Activated naive CD4-positive, alpha-beta T cell treated with anti-CD3 and anti-CD28 coated beads, Interleukin-2, amount 50 U/mL, for 16 hours (primary cell): ENCODE results near the gene ARSG.
"Not testable (repeated sequence)": the region's sequence is repeated elsewhere in the genome, so short reads cannot be mapped to it uniquely, and the experiment has no call there.

Experiments used
- DNase-seq: peaks from one replicate; pipeline ENCODE4 v3.0.0-alpha.2; 2020

The ARSG gene

DNA sequence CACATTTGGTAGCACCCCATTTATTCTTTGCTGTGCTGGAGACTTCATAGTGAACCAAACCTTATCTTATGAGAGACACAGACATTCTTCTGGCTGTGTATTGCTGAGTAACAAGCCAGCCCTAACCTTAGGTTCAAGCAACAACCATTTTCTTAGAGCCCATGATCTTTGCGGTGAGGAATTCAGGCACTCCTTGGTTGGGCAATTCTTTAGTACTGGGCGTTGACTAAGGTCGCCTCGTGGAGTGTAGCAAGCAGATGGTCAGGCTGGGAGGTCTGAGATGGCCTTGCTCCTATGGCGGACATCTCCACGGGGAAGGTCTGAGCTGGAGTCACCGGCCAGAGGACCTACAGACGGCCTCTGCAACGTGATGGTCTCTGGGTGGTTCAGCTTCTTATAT lies 43.1 kb downstream of the ARSG start:
- DNase-seq = no peak

DNA sequence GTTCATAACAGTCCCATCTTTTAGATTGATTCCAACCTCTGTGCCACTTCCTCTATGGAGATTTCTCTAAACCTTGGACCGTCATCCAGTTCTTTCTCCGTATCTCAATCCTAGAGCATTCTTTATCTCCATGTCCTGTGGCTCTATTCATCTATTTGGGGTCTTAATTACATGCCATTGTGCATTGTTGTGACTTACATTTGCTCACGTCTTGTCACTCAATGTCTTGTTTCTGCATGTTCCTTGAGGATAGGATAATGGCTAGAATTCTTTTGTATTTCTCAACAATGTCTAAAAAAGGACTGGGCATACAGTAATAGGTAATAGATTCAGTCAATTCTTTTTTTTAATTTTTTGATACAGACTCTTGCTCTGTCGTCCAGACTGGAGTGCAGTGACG lies 50.2 kb downstream of the ARSG start:
- DNase-seq = no peak

DNA sequence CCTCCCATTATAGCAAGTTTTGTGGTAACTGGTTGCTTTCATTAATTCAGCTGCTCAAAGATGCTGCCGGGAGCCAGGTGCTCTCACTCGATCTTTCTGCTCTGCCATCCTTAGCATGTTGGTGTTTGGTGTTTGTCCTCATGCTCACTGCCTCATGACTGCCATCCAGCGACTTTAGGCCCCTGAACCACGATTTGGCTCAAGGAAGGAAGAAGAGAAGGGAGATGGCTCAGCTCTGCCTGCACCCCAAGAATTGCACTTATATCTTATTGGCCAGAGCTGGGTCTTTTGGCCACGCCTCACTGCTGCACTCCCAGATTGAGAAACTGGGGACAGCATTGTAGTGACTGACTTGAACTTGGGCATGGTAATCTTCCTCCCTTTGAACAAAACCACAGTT lies 52.7 kb downstream of the ARSG start:
- no peak for DNase-seq

DNA sequence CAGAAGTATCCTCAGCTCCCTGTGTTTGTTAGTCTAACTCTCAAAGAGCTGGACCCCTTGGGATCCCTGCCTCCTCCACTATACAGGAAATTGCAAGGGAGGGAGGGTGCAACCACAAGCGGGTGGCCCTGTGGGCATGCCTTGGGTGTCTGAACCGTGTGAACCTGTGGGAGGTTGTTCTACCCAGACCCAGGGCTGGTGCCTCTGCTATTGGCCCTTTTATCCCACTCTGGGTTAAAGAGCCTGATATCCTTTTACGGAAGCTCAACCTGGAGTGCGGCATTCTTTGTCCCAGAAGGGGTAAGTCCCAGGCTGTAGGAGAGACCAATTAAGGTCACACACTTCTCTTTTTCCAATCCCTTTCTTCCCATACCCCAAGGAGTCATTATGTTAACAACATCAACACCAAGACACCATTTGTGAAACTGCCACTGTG lies 53.4 kb downstream of the ARSG start:
- DNase-seq = peak; percentile 19

DNA sequence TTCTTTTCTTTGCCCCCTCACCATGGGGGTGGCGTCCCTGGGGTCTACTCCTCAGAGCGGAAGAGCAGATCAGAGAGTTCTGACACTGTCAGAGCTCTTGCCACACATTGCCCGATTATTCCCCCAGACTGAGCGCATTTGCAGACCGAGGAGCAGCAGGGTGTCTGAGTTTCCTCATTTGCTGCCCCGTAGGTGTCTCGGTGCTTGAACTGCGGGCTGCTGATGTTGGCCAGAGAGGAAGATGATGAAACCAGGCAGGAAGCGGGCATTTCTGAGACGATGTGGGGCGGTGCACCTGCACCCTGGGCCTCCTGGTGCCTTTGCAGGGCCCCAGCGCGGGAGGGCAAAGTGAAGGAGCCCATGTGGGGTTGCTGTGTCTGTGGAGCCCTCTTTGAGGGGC lies 55.2 kb downstream of the ARSG start:
- DNase-seq = peak; percentile 70

DNA sequence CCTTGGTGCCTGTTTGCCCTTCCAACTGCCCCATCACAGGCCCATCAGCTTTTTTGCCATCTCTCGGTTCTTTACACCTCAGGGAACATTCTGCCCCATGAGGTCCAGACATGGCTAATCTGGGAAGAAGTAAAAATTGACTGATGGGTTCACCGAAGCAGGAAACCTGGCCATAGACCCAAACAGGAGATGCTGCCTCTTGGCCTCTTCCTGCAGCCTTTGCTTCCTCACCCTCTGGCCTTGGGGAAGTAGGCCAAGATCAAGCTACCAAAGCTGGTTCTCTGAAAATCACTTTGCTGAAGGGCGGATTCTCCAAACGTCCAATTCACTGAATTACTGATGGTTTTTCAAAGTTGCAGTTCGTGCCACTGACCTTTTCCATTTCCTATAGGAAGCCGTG lies 56.1 kb downstream of the ARSG start:
- DNase-seq = no peak

DNA sequence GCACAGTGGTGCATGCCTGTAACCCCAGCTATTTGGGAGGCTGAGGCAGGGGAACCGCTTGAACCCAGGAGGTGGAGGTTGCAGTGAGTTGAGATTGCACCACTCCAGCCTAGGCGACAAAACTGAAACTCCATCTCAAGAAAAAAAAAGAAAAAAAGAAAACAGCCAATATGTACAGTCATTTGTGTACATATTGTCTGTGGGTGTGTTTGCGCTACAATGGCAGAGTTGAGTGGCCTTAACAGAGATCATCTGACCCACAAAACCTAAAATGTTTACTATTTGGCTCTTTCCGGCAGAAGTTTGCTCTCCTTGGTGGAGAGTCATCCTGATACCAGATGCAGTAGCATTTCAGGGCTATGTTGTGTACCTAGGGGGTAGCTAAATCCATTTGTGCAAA lies 57.9 kb downstream of the ARSG start:
- no peak for DNase-seq

DNA sequence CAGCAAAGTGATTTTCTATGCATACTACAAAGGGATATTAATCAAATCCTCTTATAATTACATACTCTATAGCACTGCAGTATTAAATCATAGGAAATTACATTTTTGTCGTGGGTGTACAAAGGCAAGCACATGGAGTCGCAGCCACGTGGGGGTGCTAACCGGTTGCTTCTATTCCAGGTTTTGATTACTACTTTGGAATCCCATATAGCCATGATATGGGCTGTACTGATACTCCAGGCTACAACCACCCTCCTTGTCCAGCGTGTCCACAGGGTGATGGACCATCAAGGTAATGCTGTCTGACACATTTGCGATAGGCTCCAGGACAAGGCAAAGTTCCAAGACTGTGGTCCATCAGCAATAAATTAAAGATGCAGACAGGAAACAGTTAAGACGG lies 60.1 kb downstream of the ARSG start:
- DNase-seq = no peak

DNA sequence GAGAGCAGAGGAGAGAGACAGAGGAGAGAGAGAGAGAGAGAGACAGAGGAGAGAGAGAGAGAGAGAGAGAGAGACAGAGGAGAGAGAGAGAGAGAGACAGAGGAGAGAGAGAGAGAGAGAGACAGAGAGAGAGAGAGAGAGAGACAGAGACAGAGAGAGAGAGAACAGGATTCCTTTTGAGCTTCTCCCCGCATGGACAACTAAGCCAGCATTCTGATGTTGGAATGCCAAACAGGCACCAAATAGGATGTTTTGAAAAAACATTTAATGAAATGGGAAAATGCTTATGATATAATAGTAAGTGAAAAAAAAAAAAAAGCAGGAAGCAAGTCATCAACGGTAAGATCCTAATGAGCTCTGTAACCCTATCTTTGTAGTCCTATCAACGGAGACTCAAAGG lies 60.7 kb downstream of the ARSG start:
- DNase-seq = no peak

DNA sequence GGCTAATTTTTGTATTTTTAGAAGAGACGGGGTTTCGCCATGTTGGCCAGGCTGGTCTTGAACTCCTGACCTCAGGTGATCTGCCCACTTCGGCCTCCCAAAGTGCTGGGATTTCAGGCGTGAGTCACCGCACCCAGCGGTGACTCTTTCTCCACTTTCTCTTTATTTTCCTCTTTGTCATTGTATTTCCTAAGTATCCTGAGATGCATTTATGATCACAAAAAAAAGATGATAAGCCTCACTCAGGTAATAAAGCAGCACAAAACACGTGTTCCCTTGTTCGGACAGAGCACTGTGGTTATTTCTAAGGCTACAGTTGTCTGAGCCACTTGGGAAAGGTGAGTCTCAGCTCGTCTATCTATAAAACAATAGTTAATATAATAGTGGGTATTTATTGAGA lies 61.4 kb downstream of the ARSG start:
- not testable (repeated sequence) for DNase-seq

DNA sequence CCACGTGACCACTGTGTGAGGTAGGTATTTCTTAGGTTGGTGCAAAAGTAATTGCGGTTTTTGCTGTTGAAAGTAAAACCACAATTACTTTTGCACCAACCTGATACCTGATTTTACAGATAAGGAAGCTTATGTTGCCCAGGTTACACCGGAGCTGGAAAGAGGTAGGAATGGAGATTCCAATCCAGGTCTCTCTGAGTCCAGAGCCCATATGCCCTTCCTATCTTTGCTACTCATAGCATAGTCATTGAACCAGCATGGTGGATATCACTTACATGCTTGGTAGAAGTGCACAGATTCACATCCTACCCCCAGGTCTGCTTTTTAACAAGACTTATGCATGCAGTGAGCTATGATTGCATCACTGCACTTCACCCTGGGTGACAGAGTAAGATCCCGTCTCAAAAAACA lies 61.8 kb downstream of the ARSG start:
- DNase-seq = no peak

DNA sequence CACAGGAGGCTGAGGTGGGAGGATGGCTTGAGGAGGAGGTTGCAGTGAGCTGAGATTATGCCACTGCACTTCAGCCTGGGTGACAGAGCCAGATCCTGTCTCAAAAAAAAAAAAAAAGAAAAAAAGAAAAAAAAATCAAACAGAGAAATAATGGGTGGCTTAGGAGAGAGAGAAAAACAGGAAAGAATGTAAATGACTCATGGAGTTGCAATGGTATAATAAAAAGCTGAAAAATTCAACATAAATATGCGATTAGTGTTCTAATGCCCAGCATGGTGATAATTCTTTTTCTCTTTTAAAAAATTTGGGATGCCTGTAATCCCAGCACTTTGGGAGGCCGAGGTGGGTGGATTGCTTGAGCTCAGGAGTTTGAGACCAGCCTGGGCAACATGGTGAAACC lies 63.0 kb downstream of the ARSG start:
- not testable (repeated sequence) for DNase-seq

DNA sequence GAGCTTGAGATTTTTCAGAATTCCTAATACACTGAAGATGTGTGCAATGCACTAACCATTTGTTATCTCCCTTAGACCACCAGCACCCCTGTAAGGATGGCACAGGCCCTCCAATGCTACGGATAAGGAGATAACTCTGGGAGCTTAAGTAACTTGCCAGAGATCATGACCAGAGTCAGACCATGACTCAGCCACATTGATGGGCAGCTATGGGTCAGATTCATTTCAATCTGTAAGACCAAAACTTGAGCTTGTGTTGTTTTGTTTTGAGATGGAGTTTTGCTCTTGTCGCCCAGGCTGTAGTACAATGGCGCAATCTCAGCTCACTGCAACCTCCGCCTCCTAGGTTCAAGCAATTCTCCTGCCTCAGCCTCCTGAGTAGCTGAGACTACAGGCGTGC lies 63.8 kb downstream of the ARSG start:
- not testable (repeated sequence) for DNase-seq

DNA sequence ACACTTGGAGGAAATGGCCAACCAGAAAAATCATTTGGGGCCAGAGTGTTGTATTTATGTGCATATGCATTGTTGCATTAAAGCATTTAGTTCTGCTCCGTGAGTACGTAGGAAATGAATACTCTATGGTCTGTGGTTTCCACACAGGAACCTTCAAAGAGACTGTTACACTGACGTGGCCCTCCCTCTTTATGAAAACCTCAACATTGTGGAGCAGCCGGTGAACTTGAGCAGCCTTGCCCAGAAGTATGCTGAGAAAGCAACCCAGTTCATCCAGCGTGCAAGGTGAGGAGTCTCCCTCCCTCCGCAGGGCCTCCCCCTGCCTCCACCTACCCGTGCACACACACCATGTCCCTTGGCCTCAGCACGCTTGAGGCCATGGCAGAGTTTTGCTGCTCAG lies 65.2 kb downstream of the ARSG start:
- DNase-seq = peak; percentile 41

DNA sequence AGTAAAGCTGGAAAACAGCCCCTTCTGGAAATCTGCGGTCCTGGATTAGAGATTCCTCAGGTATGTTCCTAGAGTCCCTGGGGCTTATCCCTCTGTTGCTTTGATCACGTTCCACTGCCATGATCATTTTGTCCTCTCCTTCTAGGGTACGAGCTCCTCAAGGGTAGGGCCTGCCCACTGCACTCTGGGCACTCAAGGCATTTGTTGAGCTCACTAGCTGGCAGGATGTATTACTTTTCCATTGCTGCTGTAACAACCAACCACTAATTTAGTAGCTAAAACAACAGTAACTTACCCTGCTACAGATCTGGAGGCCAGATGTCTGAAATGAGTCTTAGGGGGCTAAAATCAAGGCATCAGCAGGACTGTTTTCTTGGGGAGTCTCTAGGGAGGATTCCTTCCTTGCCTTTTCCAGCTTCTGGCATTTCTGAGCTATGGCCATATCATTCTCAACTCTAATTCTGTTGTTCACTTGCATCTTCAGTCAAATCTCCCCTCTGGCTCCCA lies 65.7 kb downstream of the ARSG start:
- no peak for DNase-seq

DNA sequence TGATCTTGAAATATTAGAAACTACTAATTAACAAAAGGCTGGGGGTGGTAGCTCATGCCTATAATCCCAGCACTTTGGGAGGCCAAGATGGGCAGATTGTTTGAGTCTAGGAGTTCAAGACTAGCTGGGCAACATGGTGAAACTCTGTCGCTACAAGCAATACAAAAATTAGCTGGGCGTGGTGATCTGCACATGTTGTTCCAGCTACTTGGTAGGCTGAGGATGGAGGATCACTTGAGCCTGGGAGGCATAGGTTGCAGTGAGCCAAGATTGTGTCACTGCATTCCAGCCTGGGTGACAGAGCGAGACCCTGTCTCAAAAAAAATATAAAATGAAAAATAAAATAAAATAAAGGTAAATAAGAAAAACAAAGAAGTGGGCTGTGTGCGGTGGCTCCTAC lies 66.6 kb downstream of the ARSG start:
- no peak for DNase-seq

DNA sequence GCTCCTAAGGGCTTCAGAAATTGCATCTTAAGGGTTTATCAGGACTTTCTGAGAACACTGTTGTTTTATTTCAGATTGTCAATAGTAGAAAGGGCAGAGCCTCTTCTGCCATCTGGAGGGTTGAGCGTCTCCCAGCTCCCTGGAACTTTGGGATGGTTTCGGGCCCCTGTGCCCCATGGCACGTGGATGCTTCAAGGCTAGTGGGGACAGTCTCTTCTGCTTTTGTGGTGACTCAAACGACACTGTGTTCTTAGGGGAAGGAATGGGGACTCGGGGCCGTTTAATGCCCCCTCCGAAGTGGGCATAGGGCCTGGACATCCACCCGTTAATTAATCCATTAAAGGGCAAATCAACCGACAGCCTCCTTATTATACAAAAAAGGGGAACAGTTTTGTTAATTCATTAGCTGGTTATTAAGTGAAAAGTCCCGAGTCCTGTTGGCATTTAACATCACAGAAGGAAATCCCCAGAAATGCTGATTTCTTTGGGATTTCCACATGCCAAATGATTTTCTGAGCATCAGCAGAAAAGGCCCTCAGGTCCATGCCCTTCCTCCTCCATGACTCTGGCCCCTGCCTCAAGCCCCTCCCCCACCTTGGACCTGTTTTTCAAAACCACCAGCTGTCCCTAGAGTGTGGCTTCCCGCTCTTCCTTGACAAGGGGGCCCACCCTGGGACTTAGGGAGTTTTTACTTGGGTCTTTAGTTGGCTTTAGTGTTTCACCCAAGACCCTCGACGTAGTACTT lies 68.7 kb downstream of the ARSG start:
- DNase-seq = no peak

DNA sequence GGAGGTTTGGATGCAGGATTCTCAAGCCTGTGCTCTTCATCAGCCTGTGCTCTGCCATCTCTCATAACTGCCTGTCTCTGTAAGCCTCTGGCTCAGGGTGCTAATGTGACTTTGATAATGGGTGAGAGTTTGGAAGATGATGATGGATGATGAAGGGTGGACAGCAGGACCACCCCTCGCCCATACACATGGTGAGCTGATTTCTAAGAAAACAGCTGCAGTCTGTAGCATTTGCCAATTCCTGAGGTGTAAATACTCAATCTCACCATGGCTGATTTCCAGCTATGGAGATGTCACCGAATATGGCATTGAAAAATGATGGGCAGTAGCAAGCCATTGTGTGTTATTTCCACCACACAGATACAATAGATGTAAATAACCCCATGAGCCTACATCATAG lies 74.2 kb downstream of the ARSG start:
- DNase-seq = no peak

DNA sequence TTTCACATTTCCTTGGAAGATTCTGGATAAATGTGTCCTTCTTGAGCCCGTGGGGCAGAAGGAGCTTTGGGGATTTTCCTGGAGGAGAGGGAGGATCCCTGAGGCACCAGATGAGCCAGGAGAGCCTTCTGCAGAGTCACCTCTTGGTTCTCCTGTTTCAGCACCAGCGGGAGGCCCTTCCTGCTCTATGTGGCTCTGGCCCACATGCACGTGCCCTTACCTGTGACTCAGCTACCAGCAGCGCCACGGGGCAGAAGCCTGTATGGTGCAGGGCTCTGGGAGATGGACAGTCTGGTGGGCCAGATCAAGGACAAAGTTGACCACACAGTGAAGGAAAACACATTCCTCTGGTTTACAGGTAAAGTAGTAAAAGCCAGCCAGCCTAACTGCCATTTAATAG lies 77.1 kb downstream of the ARSG start:
- no peak for DNase-seq

DNA sequence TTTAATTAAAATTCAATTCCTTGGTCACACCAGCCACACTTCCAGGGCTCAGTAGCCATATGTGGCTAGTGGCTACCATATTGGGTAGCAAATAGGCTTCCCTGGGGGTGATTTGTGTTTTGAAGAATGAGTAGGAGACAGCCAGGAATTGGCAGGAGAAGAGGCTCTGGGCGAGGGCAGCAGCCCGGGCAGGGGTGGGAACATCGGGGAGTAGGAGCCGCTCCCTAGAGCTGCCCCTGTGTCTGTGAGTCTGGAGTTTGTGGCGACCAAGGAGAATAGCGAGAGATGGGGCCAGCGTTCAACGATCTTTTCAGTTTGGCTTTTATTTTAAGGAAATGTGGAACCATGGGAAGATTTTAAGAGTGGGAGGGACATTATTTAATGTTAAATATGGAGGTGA lies 84.3 kb downstream of the ARSG start:
- DNase-seq = no peak

DNA sequence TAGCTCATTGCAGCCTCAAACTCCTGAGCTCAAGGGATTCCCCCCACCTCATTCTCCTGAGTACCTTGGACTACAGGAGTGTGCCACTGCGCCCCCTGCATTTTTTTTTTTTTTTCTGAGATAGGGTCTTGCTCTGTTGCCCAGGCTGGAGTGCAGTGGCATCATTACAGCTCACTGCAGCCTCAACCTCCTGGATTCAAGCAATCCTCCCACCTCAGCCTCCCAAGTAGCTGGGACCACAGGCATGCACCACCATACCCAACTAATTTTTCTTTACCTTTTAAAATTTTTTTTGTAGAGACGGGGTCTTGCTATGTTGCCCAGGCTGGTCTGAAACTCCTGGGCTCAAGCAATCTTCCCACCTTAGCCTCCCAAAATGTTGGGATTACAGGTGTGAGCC lies 84.9 kb downstream of the ARSG start:
- not testable (repeated sequence) for DNase-seq

DNA sequence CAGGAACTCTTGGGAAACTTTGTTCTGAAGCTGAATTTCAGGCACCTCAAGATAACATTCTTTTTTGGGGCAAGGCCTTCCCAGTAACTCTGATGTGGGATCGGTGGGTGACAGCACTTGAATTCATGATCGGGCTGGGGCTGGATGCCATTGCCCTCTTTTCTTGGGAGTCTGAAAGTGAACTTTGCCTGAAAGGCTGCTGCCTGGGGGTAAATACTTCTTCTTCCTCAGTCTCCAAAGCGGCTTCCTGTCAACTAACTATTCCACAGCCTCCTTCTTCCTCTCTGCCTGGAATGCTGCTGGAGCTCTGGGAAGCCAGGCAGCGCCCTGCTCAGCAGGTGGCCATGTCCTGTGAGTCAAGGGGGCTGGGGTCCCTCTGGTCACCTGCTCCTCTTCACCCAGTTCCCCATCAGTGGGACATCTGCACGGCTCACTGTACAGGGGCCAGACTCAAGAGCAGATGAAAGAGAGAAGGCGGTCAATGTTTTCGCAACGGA lies 86.5 kb downstream of the ARSG start:
- no peak for DNase-seq

DNA sequence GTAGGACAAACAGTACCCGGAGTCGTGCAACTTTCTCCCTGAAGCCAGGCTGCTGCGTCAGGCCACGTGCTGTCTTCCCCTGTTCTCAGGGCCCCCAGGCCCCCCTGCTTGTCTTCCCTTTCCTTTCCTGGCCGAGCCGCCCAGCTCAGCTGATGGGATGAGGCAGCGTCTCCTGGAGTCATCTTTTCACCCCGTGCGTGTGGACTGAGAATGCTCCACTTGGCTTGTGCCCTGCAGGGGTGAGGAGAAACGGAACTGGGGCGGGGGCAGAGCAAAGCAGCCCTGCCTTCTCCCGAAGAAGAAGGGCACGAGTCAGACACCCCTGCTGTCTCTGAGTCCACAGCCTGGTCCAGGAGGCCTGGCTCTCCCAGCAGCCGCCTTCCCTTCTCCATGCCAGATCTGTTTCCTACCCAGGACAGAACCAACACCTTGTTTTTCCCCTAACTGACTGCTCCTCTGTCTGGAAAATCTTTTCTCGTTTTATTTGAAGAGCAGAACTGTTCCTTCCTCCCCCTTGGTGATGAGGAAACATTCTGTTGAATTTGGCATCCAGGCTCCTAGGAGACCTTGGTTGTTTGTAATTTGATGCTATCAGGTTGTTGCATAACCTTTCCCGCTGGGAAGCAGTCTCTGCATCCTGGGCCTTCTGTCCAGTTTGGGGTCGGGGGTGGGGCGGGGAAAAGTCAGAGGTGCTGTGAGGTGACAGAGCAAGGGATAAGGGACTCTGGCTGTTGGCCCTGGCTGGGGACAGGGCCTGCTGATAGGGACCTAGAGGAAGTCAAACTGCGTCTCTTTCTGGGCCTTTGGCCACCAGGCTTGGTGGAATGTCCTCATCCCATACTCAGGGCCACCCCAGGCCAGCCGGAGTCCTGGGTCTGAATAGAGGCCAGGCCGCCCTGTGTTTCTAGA lies 87.2 kb downstream of the ARSG start:
- no peak for DNase-seq

DNA sequence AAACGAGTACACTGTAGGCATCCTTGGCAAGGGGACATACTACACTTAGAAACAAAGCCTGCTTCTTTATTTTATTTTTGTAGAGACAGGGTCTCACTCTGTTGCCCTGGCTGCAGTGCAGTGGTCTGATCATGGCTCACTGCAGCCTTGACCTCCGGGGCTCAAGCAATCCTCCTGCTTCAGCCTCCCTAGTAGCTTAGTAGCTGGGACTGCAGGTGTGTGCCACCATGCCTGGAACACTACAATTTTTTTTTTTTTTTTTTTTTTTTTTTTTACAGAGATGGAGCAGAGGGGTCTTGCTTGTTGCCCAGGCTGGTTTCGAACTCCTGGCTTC lies 87.8 kb downstream of the ARSG start:
- no peak for DNase-seq
